T-helper 9 cell (primary cell): ENCODE data around the gene MIR17HG.
"Not testable (repeated sequence)": the region's sequence is repeated elsewhere in the genome, so short reads cannot be mapped to it uniquely, and the experiment has no call there.

Experiments used
- DNase-seq: peaks from one replicate; pipeline ENCODE4 v3.0.0-alpha.2; 2020

MIR17HG gene

DNA sequence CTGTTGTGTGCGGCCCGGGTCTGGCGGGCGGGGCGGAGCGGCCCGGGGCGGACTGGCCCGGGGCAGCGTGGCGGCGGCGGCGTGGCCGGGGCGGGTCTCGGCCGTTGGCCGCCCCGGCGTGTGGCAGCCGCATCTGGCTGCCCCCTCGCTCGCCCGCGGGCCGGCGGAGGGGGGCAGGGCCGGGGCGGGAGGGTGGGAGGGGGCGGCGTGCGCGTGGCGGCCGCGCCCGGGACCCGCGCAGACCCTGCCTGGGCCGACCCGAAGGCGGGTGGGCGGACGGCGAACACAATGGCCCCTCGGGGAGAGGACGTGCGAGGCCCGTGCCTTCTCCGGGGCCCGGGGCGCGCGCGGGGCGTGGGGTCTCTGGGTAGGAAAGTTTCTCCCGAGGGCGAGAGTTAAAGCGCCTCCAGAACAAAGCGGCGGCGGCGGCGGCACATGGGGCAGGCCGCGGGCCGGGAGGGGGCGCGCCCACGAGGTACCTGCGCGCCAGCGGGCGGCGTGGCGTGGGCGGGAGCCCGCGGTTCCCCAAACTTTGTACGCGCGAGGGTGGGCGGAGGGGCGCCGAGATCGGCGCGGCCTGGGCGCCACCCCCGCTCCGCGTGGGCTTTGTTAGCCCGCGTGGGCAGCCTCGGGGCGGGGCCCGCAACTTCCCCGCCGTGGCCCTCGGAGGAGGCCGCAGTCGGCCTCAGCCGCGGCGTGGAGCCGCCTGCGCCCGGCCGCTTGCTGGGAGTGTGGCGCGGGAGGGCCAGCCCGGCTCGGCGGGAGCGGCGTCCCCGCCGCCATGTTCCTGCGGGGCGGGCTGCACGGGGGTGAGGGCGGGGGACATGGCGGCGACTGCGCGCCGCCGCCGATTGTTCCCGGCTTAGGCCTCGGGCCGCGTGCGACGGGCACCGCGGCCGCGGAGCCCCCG lies 764 bp downstream of the MIR17HG start:
- peak; percentile 57 for DNase-seq

DNA sequence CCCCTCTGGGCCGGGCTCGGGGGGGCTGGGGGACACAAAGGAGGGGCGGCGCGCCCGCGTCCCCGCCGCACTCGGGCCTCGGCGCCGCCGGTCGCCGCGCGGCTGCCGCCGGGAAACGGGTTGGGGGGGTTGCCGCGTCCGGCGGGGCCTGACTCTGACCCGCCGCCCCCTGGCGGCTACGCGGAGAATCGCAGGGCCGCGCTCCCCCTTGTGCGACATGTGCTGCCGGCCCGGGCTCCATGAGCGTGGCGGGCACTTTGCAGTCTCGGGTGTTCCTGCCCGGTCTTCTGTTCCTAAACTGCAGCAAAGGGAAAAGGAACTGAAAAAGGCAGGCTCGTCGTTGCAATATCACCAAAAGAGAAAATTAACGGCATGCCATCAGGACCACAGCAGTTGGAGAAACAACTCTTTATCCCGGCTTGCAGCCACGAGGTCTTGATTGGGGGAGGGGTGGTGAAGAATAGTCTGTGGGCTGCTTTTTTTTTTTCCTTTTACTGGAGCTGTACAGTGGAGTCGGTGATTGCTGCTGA lies 1.5 kb downstream of the MIR17HG start:
- peak; percentile 92 for DNase-seq

DNA sequence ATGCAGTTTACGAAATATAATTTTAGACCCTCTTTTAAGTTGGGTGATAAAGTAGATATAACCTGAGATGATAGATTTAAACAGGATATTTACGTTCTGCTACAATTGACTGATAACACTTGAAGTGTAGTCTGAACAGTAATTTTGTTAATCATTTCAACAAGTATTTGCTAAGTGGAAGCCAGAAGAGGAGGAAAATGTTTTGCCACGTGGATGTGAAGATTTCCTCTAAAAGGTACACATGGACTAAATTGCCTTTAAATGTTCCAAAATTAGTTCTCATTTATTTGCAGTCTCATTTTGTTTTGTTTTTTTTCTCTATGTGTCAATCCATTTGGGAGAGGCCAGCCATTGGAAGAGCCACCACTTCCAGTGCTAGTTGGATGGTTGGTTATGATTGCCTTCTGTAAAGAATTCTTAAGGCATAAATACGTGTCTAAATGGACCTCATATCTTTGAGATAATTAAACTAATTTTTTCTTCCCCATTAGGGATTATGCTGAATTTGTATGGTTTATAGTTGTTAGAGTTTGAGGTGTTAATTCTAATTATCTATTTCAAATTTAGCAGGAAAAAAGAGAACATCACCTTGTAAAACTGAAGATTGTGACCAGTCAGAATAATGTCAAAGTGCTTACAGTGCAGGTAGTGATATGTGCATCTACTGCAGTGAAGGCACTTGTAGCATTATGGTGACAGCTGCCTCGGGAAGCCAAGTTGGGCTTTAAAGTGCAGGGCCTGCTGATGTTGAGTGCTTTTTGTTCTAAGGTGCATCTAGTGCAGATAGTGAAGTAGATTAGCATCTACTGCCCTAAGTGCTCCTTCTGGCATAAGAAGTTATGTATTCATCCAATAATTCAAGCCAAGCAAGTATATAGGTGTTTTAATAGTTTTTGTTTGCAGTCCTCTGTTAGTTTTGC lies 2.8 kb downstream of the MIR17HG start:
- no peak for DNase-seq

DNA sequence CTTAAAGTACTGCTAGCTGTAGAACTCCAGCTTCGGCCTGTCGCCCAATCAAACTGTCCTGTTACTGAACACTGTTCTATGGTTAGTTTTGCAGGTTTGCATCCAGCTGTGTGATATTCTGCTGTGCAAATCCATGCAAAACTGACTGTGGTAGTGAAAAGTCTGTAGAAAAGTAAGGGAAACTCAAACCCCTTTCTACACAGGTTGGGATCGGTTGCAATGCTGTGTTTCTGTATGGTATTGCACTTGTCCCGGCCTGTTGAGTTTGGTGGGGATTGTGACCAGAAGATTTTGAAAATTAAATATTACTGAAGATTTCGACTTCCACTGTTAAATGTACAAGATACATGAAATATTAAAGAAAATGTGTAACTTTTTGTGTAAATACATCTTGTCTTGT lies 3.6 kb downstream of the MIR17HG start:
- no peak for DNase-seq

DNA sequence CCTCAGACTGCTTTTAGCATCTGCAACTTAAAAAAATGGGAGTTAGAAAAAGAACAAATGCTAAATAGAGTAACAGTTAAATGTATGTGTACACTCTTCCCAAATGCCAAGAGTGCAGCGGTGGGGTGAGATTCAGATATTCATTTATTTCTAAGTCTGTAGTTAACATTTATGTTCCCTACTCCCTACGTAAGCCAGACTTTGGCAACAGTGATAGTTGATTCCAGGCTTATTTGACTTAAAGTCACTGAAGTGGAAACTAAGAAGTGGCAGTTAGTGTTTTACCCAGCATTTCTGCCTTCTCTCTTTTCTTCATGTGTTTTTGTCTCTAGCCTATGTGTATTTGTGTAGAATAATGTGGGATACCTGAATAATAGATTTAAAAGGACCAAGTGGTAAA lies 4.5 kb downstream of the MIR17HG start:
- DNase-seq, result no peak

DNA sequence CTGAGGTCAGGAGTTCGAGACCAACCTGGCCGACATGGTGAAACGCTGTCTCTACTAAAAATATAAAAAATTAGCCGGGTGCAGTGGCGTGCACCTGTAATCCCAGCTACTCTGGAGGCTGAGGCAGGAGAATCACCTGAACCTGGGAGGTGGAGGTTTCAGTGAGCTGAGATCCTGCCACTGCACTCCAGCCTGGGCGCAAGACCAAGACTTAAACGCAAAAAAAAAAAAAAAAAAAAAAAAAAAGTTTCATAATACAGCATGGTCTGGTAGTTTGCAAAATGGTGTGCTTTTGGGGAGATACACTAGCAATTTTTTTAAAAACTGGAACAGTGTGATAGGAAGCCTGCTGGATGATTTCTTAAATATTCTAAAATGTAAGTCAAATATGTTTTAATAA lies 5.4 kb downstream of the MIR17HG start:
- DNase-seq, result not testable (repeated sequence)

DNA sequence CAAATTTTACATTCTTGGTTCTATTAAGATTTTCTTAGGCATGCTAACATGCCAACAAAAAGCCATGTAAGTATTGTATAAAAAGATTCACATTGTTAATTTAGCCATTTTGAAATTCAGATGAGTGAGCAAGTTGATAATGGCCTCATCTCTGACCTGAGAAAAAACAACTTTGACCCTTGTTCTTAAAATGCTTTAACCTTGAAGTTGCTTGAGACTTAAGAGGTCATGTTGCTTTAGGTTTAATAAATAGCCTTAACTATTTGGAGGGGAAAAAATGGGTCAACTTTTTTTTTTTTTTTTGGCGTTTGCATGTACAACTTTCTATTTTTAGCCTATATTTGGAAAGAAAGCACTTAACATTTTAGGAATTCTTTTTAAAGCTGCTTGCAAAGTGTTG lies 6.0 kb downstream of the MIR17HG start:
- no peak for DNase-seq

DNA sequence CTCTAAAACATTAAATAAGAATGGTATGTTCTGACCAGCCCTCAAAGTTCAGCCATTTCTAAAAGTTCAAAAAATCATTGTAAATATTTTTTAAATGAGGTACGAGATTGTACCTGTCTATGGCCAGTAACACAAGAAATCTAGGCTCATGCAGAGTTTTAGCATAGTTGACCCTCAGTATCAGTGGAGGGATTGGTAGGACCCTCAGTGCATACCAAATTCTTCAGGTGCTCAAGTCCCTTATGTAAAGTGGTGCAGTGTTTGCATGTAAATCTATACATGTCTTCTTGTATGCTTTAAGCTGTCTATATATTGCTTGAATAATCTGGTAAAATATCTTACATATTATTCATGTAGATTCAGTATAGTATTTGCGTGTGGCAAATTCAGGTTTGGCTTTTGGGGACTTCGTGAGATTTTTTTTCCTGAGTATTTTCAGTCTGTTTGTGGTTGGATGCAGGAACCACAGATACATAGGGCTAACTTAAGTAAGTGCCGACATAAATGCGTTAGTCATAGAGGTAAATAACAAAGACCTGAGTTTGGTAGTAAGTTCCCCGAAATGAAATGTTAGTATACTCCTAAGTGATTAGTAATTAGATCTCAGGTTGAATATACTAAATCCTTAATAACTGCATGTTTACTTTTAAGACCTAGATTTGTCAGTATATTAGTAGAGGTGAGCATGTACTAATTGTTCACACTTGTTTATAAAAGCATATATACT lies 7.8 kb downstream of the MIR17HG start:
- DNase-seq, result no peak

DNA sequence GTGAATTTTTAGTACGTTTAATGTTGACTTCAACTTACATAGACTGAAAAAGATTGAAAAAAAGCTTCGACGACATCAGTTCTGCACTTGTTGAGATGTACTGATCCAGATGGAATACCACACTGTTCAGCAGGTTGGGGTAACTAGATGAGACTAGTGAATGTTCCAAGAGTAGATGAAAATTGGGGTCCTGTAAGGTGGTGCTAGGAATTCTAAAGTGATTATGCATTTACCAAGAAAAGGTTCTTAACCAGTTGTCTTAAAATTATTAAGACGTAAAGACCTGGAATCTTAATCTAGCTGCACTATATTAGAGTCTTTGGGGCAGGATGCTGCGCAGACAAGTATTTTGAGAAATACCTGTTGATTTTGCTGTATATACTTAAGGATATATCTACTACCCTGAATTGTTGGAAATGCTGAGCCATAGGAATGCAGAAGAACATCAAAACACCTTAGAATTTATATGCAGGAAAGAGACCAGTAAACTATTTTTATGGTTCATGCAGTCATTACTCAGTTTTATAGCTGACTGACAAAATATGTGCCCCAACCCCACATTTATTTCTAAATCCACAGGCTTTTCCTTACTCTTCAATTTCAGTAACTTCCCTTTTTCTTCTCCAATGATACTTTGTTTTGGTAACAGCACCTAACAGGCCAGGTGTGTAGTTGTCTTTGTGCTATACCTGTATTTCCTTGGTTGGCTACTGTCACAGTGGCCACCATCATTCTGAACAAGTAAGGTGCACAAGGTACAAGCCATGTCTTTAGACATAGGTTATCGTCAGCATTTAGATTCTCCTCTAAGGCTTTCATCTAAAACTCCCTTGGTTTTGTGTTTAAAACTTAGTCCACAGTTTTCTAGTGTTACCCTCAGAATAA lies 8.6 kb downstream of the MIR17HG start:
- no peak for DNase-seq

DNA sequence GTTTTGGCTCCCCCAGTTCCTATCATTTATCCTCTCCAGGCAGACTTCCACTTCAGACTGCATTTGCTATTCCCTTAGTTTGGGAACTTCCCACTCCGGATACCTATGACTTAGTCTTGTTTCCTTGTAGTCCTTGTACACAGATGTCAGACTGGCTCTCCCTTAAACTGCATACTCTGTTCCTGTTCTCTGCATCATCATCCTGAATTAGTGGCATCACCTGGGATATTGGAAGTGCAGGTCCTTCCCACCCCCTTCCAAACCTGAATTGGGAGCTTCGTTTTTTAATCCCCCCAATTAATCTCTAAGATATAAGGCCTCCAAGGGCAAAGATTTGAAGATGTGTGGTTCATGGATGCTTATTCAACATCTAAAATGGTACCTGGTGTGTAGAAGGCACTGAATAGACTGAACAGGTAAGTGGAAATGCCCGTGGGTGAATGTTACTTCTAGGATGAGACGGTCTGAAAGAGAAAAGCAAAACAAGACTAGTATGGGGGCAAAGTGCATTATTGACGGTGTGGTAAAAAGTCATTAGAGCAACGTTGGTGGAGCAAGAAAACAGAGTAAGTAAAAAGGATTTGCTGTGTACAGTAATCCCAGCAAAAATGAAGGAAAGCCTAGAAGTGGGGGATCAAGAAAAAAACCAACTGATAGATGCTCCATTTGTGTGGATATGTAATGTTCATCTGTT lies 9.6 kb downstream of the MIR17HG start:
- DNase-seq, result no peak

DNA sequence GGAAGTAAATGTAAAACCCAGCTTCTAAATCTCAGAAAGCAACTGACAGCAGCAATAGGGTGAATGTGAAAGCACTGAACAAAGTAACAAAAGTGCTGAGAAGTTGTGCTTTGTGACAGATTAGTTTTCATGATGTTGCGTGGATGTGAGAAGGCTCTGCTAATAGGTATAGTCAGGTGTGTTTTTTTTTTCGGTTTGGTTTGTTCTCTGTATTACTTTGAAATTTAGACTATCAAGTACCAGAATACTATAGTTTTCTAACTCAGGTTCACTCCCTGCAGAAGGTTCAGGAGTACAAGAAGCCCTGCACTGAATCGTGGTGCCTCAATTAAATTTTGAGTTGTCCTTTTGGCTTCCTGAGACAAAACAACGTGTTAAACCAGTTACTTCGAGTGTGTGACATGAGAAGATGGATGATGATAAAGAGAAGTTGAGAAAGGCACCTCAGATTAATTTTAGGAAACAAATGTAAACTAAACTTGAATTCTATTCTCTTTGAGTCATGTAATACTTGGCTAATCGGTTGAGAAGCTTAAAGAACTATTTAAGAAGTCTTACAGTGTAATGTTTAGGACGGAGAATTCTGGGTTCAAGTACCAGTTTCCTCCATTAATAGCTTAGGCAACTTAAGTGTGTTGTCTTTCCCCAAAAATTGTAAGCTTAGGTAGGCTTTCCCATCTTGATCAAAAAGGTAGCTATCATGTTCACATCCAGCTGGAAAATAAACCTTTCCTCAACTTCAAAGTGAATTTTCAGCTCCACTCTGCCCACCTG lies 10.3 kb downstream of the MIR17HG start:
- no peak for DNase-seq

DNA sequence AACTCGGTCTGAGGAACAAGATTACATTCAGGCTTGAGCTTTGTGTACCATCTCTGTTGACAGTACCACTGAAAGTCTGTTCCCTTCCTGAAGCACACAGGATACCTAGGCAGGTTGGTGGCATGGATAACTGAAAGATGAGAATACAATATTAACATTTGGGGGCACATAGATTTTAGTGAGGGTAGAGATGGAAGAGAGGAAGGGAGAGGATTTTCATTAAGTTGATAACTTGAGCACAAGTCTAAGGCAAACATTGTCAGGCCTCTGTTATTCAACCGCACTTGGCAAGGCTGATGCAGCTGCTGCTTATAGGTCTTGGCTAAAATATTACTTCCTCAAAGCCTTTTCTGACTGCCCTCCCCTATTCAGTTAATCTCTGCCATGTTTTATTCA lies 10.9 kb downstream of the MIR17HG start:
- DNase-seq, result no peak

DNA sequence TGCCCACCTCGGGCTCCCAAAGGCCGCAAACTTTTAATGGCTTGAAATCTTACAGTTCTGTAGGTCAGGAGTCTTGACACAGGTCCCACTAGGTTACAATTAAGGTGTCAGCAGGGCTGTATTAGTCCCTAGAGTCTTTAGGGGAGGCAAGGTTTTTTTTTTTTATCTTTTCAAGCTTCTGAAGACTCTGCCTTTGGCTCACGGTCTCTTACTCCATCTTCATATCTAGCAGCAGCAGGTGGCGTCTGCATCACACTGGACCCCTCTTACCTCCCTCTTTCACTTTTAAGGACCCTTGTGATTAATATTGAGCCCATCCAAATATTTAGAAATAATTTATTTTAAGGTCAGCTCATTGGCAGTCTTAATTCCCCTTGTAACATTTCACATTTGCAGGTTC lies 11.6 kb downstream of the MIR17HG start:
- DNase-seq, result no peak

DNA sequence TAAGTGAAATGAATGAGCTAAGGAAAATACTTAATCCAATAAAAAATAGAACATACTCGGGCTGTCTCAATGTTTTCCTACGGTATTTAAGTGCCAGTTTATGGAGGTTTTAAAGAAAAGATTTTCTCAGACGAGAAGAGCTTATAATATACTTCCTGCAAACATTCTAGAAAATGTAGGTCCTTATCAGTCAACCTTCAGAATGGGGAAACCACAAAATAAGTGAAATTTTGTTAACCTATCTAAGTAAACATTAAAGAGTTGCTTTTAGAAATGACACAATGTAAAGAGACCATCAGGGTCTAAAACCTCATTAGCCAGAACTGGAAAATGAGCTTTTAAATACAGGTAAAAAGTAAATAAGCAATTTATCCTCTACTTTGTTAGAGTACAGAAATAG lies 12.1 kb downstream of the MIR17HG start:
- no peak for DNase-seq

DNA sequence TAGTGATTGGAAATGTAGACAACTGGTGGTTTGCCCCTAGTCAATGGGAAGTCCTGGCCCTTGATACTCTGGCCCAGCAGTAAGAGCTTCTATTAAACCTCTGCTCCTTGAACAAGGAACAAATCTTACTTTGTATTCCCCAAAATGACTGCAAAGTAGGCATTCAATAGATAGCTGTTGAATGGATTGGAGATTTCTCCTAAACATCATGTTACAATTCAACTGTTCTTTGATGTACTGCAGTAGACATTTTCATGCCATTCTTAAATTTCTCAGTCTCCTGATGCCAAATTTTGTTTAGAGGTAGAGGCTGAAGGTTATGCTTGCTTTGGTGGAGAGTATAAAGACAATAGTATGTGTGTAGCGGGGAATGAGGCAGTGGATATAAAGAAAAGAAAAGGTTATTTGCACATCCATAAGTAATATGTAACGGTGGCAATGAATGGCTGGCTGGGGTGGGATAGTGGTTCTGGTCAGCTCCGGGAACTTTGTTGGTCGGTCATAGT lies 12.8 kb downstream of the MIR17HG start:
- DNase-seq, result no peak

DNA sequence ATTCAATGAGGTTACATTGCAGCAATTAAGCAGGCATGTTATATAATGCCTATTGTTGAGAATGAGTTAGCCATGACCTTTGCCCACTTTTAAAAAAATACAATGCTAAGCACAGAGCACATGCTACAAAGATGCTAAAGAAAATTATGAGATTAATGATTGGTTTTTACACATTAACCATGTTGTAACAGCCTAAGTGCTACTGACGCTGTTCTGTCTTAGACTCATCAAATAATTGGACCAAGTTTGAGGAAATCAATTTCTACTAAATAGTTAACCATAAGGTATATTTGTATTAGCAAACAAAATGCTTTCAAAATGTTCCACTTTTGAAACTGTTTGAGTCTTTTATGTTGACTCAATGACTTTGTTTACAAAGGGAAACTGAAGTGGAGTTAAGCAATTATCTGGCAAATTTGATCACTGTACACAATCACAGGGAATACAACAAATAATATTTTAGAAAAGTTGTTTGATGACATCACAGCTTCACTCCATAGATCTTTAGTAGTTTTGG lies 14.3 kb downstream of the MIR17HG start:
- DNase-seq, result no peak

DNA sequence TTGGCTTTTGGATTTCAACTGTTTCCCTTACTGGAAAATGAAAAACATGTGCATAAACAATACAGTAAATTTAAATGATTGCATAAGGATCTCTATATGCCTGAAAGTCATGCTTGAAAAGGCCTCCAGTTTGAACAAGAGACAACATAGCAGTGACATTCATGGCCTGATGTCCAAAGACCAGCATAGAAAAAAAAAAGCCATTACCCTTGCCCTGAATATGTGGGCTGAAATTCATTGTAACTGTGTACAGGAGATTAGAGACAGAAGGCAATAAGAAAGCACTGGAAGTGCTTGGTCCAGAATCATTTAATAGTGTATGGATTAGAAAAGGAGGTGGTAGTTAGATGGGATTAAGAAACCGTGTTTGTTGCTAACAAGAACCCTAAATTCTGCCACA lies 15.4 kb downstream of the MIR17HG start:
- DNase-seq, result no peak

DNA sequence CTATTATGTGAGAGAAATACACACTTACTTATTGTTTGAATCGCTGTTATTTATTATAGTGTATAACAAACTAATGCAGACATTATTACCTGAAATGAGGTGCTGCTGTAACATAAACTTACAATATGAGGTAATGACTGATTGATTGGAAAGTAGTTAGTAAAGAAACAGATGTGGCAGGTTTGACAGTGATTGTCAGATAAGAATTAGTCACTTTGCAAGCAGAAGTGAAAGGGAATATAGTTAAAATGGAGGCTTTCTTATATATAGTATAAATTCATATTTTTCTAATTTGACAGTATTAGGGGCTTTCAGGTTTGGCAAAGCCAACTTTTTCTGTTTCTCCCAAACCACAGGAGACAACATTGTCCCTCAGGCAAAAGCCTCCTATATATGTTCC lies 20.6 kb downstream of the MIR17HG start:
- no peak for DNase-seq

DNA sequence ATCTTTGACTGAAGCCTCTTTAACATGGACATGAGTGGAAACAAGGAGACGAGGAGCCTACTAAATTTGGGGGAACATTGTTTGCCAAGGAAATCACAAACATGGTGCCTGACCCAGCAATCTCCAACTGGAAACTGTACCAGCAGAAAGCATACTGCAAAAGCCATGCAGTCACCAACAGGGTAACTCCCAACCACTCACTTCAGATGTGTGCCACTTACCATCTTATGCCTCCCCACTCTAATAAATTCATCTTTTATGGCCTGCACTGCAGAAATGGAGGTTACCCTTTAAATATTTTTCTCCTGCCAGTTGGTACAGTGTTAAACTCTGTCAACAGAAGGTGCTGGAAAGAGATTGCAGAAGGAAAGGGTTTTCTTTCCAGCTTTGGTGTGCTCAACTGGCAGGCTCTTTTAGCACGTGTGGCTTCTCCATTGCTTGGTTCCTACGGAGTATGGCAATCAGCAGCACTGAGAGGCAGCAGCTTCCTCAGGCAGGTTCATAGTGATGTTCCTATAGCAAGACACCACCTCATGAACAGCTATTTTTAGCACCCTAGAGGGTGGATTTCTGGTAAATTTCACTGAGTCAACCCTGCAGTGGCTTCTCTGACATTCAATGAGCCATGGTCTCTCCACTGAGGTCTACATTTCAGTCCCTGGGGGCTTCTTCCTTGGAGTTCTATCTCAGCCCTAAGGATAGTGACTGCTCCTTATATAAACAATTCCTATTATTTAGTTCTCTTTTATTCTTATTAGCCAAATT lies 21.4 kb downstream of the MIR17HG start:
- DNase-seq, result no peak
